ENCODE measurements around the gene PDCD4.

The PDCD4 gene

GRCh38 chr10:110840923-110841428, 30.8 kb upstream of the PDCD4 start:
- Histone ChIP-seq H3K4me3 (ENCODE audit: severe bottlenecking) (no peak overlapping the region), H3K27me3 (ENCODE audit: insufficient read depth, poor library complexity, severe bottlenecking) (no peaks in the 10 kb centered on the region), H3K36me3 (ENCODE audit: low read depth) (no peaks in the 10 kb centered on the region), H3K4me1 (ENCODE audit: insufficient read depth, poor library complexity, severe bottlenecking) (peaks cover 3% of the 10 kb centered on the region), H3K9me3 (ENCODE audit: severe bottlenecking) (no peaks in the 10 kb centered on the region), H3K27ac (ENCODE audit: poor library complexity, severe bottlenecking) (no peak overlapping the region)
- DNase-seq (ENCODE audit: low spot score) (no peak), ATAC-seq (ENCODE audit: low read depth) (no peak)
- TF ChIP-seq, protein P1, sequence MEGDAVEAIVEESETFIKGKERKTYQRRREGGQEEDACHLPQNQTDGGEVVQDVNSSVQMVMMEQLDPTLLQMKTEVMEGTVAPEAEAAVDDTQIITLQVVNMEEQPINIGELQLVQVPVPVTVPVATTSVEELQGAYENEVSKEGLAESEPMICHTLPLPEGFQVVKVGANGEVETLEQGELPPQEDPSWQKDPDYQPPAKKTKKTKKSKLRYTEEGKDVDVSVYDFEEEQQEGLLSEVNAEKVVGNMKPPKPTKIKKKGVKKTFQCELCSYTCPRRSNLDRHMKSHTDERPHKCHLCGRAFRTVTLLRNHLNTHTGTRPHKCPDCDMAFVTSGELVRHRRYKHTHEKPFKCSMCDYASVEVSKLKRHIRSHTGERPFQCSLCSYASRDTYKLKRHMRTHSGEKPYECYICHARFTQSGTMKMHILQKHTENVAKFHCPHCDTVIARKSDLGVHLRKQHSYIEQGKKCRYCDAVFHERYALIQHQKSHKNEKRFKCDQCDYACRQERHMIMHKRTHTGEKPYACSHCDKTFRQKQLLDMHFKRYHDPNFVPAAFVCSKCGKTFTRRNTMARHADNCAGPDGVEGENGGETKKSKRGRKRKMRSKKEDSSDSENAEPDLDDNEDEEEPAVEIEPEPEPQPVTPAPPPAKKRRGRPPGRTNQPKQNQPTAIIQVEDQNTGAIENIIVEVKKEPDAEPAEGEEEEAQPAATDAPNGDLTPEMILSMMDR (IDR thresholded peaks at IDR 0.05; ENCODE audit: poor library complexity, severe bottlenecking), result no peak

DNA sequence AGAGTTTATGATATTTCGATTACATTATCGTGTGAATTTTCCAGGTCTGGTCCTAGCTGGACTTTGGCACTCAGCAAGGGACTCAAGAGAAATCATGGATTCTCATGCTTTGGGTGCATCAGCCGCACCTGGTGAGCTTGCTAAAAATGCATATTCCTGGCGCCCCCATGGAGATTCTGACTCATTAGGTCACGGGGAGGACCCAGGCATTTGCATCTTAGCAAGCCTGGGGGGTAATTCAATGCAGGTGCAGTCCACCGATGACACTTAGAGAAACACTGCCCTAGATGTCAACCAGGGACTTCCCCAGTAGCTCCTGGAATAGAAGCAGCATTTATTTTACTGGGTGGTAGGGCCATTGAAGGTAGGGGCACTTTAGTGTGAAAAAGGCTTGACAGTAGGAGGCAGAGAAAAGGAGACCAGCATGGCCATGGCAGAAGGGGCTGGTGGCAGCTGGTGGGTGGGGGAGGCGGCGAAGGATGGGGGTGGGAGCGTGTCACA, 29.9 kb upstream of the PDCD4 start:
- H3K4me3 ChIP-seq (ENCODE audit: severe bottlenecking), result no peak overlapping the region
- no peaks in the 10 kb centered on the region for H3K36me3 ChIP-seq (ENCODE audit: low read depth)
- ATAC-seq (ENCODE audit: low read depth), result no peak
- no peaks in the 10 kb centered on the region for H3K9me3 ChIP-seq (ENCODE audit: severe bottlenecking)
- DNase-seq (ENCODE audit: low spot score), result no peak
- H3K27ac ChIP-seq (ENCODE audit: poor library complexity, severe bottlenecking), result no peak overlapping the region
- no peaks in the 10 kb centered on the region for H3K27me3 ChIP-seq (ENCODE audit: insufficient read depth, poor library complexity, severe bottlenecking)
- H3K4me1 ChIP-seq (ENCODE audit: insufficient read depth, poor library complexity, severe bottlenecking), result peaks cover 3% of the 10 kb centered on the region
- TF ChIP-seq, protein P1 (IDR thresholded peaks at IDR 0.05; ENCODE audit: poor library complexity, severe bottlenecking), result no peak

DNA sequence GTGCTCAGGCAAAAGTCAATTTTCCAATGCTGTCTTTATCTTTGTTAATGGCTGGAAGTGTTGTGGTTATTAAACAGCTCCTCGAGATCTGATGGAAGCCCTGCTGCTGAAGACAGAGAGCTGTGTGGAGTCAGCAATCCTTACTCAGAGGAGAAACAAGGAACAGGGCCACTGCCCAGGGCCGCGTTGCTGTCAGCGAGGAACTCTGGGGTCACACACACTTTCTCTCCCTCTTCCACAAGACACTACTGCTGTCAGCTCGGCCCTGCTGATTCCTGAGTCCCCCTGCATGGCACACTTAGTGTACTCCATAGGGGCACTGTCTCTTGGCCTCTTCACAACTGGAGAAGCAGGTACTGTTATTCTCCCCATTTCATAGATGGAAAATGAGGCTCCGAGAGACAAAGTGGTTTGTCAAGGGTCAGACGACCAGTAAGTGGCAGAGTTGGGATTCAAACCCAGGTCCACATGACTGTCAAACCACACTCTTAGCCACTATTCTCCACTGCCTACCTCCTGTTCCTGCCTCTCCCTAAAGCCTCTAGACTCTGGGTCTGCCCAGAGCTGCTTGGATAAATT, 29.3 kb upstream of the PDCD4 start:
- TF ChIP-seq, protein P1 (IDR thresholded peaks at IDR 0.05; ENCODE audit: poor library complexity, severe bottlenecking), result no peak
- Histone ChIP-seq H3K27ac (ENCODE audit: poor library complexity, severe bottlenecking) (no peak overlapping the region), H3K36me3 (ENCODE audit: low read depth) (no peaks in the 10 kb centered on the region), H3K9me3 (ENCODE audit: severe bottlenecking) (no peaks in the 10 kb centered on the region), H3K4me1 (ENCODE audit: insufficient read depth, poor library complexity, severe bottlenecking) (peaks cover 3% of the 10 kb centered on the region), H3K27me3 (ENCODE audit: insufficient read depth, poor library complexity, severe bottlenecking) (no peaks in the 10 kb centered on the region), H3K4me3 (ENCODE audit: severe bottlenecking) (no peak overlapping the region)
- ATAC-seq (ENCODE audit: low read depth), result no peak
- DNase-seq (ENCODE audit: low spot score), result no peak

DNA sequence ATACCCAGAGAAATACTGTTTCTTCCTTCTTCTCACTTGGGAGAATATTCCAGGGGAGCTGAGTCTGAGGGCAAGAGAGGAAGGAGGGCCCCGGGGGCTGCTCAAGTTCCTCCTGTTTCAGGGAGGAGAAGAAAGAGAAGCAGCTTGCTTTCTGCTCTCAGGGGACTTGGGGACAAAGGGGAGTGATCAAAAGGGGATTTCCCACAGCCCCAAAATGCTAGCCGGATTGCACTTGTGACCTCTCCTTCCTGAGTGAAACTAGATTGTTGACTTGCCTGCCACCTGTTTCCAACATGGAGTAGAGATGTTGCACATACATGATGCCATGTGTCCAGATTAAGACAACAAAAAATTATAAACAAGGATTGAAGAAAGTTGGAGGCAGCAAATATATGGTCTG, 28.7 kb upstream of the PDCD4 start:
- Histone ChIP-seq H3K27ac (ENCODE audit: poor library complexity, severe bottlenecking) (no peak overlapping the region), H3K4me3 (ENCODE audit: severe bottlenecking) (no peak overlapping the region), H3K9me3 (ENCODE audit: severe bottlenecking) (no peaks in the 10 kb centered on the region), H3K36me3 (ENCODE audit: low read depth) (no peaks in the 10 kb centered on the region), H3K4me1 (ENCODE audit: insufficient read depth, poor library complexity, severe bottlenecking) (peaks cover 3% of the 10 kb centered on the region), H3K27me3 (ENCODE audit: insufficient read depth, poor library complexity, severe bottlenecking) (no peaks in the 10 kb centered on the region)
- no peak for ATAC-seq (ENCODE audit: low read depth)
- DNase-seq (ENCODE audit: low spot score), result no peak
- TF ChIP-seq, protein P1 (IDR thresholded peaks at IDR 0.05; ENCODE audit: poor library complexity, severe bottlenecking), result no peak

All from RWPE2 (cell line).